ELR (cell line): ENCODE results near the gene LSM7.

Source experiments
- DNase-seq: peaks from one replicate; pipeline ENCODE4 v3.0.0-alpha.2; 2015; ENCODE audit warnings: low read depth

Gene LSM7

GRCh38 chr19:2276429-2276986, 51.9 kb downstream of the LSM7 start:
- DNase-seq = no peak

GRCh38 chr19:2275588-2276428, 52.6 kb downstream of the LSM7 start:
- no peak for DNase-seq

GRCh38 chr19:2274931-2275535, 53.4 kb downstream of the LSM7 start:
- peak; percentile 74 for DNase-seq

GRCh38 chr19:2274185-2274711, 54.1 kb downstream of the LSM7 start:
- peak; percentile 38 for DNase-seq

- DNase-seq = peak; percentile 86
Measured at GRCh38 chr19:2273356-2274184, 54.8 kb downstream of the LSM7 start.
